Measurements from ENCODE around the gene ATP6V0E2.
"Not testable (repeated sequence)": the region's sequence is repeated elsewhere in the genome, so short reads cannot be mapped to it uniquely, and the experiment has no call there.

ATP6V0E2 gene

DNA sequence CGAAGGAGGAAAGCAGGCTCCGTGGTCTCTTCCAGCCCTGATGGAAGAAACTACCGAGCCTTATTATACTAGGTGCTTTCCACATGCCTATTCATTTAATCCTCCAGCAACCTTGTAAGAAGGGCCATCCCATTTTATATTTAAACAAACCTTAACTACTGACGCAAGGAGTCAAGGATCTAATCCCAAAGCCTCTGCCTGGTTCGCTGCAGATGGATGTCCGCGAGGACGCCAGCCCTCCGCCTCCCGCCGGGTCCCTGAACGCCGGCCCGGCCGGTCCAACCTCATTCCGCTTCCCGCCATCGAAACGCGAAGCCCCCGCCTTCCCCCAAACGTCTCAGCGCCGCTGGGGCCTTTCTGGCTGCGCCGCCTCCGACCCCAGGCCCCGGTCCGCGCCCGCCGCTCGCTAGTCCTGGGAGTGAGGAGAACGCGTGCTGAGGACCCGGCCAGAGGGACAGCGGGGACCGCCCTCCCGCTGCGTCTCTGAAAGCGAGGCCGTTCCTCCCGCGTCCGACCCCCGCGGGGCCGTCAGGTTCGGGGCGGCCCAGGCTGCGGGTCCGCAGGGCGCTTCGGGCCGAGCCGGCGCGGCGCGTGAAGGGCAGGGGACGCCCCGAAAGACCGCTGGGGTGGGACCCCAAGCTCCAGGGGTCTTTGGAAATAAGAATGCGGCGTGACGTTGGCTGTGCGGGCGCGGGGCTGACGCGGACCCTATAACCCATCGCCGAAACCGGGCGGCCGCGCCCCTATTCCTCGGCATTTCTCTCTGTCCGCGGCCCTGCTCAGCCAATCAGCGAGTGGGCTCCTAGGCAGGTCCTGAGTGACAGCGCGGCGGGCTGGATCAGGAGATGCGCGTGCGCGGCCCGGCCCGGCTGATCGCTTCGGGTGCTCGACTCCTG, at the start of gene ATP6V0E2:
Gene ATP6V0E2, plus strand, starts transcription at position 896 of the 896 bp plus-strand sequence. CDS start 97 bp downstream, outside the sequence.
- peak; percentile 98 for DNase-seq

DNA sequence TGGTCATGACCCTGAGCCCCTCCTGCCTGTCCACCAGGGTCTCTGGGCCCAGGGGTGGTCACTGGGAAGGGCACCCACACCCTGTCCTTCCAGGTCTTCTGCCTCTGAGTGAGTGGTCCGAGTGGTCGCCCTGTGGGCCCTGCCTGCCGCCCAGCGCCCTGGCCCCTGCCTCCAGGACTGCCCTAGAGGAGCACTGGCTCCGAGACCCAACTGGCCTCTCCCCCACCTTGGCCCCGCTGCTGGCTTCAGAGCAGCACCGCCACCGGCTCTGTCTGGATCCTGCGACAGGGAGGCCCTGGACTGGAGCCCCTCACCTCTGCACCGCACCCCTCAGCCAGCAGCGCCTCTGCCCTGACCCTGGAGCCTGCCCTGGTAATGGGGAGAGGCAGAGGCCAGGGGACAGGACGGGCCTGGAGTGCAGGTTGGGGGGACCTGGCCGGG, 49.4 kb upstream of the ATP6V0E2 start:
- DNase-seq = no peak

DNA sequence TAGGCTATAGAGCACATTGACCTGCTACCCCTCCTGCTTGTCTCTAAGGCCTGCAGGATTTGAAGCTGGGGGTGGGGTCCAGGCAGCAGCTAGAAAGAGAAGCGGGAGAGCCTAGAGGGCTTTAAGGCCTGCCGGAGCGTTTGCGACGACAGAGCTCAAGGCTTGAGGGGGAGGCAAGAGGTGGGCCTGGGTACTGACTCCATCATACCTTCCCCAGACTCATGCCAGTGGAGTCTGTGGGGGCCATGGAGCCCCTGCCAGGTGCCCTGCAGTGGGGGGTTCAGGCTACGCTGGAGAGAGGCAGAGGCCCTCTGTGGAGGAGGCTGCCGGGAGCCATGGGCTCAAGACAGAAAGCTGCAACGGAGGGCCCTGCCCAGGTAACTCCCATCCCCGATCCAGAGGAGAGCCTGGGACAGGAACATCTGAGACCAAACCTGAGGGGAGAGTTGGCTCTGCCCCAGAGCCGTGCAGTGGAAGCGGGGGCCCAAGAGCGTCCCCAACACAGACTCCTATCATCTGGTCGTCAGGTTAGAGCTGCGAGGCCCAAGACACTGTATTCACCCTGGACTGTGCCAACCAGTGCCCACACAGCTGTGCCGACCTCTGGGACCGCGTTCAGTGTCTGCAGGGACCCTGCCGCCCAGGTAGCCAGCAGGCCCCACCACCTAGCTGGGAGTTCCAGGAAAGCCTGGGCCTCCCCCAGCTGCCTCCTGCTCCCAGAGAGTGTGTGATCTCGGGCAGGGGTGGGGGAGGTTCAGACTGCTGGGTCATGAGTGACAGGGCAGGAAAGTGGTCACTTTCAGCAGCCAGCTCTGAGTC, 48.8 kb upstream of the ATP6V0E2 start:
- DNase-seq = no peak

DNA sequence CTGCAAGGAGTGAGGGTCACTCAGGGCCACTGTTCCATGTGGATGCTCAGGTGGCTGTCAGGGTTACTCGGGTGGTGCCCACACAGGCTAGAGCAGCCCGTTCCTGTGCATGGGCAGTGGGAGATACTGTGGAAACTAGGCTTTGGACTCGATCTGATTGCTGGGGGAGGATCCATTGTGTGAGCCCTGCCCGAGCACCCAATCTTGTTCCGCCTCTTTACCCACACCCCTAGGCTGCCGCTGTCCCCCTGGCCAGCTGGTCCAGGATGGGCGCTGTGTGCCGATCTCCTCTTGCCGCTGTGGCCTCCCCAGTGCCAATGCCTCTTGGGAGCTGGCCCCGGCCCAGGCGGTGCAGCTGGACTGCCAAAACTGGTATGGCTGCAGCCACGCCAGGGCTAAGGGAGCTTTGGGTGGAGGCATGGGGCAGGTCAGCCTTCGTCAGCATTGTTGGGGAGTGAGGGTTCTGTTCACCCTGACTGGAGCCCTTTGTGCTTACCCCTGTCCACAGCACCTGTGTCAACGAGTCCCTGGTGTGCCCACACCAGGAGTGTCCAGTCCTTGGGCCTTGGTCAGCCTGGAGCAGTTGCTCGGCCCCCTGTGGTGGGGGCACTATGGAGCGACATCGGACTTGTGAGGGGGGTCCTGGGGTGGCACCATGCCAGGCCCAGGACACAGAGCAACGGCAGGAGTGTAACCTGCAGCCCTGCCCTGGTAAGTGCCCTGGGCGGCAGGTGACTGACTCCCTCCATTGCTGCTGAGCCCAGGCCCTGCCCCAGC, 48.0 kb upstream of the ATP6V0E2 start:
- no peak for DNase-seq

DNA sequence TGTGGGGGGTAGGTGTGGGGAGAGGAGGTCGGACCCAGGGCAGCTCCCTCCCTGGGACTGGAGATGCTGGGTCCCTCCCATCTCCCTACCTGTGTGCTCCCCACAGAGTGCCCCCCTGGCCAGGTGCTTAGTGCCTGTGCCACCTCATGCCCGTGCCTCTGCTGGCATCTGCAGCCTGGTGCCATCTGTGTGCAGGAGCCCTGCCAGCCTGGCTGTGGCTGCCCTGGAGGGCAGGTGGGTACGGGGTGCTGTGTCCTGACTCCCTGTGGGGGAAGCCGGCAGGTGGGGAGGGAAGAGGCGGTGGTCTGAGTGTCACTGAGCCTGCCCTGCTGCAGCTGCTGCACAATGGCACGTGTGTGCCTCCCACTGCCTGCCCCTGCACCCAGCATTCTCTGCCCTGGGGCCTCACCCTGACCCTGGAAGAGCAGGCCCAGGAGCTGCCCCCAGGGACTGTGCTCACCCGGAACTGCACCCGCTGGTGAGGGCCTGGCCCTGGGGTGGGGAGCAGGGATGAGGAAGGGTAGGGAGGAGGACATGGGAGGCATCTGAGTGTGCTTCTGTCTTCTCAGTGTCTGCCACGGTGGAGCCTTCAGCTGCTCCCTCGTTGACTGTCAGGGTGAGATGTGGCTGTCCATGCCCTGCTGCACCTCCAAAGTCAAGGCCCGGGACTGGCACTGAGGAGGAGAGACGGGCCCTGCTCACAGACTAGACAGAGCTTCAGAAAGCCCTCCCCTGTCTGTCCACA, 47.3 kb upstream of the ATP6V0E2 start:
- no peak for DNase-seq

DNA sequence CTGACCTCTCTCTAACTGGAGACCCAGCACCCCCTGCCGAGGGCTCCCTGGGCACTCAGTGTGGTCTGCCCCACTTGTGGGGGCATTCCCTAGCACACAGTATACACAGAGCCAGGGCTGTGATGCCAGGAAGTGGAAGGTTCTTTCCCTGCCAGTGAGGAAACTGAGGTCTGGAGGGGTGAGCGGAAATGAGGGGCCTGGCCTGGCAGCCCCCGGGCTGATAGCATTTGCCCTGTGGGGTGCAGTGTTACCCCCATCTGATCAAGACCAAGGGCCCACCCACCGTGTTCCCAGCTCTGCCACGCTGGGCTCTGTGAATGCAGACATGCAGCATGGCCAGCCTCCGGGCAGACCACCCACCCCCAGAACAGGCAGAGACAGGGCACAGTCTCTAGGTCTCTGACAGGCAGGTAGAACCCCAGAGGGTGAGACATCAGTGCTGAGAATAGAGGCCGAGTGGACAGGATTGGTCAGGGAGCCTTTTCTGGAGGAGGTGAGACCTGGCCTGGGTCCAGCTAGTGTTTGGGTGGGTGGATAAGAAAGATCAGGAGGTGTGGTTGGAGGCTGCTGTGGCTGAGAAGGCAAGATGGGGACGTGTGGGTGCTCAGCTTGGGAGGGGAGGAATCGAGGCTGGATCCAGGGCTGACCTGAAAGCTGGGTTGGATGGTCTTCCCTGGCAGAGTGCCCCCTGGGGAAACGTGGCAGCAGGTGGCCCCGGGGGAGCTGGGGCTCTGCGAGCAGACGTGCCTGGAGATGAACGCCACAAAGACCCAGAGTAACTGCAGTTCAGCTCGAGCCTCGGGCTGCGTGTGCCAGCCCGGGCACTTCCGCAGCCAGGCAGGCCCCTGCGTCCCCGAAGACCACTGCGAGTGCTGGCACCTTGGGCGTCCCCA, 46.4 kb upstream of the ATP6V0E2 start:
- DNase-seq = no peak

DNA sequence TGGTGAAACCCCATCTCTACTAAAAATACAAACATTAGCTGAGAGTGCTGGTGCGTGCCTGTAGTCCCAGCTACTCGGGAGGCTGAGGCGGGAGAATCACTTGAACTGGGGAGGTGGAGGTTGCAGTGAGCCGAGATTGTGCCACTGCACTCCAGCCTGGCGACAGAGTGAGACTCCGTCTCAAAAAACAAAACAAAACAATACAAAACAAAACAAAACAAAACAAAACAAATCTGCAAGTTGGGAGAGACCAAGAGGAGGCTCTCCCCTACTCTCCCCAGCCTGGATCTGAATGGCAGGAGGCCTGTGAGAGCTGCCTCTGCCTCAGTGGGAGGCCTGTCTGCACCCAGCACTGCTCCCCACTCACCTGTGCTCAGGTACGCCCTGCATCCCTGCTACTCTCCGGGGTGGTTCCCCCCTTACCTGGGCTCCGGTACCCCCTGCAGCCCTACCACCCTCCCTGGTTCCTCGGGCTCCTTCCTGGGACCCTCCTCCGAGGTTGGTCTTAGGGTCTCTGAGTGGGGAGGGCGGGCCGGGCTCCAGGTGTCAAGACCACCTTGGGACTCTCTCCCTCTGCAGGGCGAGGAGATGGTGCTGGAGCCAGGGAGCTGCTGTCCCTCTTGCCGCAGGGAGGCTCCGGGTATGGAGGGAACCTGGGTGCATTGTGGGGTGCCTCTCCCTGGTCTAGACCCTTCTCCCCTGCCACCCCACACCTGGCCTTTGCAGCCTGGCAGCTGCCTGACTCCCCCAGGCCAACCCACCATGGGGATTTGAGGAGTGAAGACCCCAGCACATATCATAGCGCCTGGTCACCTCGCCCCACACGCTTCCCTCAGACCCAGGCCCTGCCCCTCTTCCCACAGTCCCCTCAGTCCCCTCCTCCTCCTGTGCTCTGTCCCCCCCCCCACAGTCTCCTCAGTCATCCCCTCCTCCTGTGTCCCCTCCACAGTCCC, 45.1 kb upstream of the ATP6V0E2 start:
- no peak for DNase-seq

DNA sequence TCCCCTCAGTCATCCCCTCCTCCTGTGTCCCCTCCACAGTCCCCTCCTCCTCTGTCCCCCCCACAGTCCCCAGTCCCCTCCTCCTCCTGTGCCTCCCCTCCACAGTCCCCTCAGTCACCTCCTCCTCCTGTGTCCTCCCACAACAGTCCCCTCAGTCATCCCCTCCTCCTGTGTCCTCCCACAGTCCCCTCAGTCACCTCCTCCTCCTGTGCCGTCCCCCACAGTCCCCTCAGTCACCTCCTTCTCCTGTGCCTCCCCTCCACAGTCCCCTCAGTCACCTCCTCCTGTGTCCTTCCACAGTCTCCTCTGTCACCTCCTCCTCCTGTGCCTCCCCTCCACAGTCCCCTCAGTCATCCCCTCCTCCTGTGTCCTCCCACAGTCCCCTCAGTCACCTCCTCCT, 43.2 kb upstream of the ATP6V0E2 start:
- not testable (repeated sequence) for DNase-seq

DNA sequence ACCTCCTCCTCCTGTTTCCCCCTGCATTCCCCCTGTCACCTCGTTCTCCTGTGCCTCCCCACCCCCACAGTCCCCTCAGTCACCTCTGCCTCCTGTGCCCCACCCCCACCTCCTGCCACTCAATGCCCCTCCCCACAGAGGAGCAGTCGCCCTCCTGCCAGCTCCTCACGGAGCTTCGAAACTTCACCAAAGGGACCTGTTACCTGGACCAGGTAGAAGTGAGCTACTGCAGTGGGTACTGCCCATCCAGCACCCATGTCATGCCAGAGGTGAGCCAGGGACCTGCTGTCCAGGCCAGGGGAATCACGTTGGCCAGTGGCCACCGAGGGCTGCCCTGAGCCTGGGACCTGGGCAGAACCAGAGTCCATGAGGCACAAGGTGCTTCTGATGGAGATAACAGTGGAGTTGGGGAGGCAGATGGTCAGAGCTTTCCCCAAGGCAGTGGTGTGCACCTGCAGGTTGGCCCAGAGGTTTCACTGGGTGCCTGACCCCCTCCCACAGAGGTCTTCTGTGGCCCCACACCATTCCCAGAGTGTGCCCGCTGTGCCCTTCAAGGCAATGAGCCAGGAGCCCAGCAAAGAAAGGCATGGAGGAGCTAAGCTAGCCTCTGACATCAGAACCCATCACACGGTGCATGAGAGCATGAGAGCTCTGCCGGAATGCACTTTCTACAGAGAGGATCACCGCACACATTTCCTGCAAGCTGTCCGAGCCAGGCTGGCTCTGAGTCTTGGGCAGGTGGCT, 42.6 kb upstream of the ATP6V0E2 start:
- DNase-seq = no peak

DNA sequence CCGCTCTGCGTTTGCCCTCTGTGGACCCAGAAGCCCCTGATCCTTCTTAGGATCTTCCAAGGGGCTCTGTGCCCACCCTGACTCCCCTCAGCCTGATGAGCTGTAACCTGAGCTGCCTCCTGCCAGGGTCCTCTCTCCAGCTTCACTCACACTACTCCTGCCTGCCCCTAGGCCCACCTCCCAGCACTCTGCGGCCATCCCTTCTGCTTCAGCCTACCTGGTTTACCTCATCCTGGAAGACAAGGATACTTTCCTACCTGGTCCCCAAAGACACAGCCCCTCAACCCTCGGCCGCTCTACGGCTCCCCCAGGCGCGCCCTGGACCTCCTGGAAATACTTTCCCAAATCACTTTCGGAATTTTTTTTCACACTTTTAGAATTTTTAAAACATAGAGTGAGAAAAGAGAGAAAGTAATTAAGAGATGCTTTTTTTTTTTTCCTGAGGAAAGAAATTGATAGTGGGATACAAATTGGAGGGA, 42.0 kb upstream of the ATP6V0E2 start:
- DNase-seq = no peak

DNA sequence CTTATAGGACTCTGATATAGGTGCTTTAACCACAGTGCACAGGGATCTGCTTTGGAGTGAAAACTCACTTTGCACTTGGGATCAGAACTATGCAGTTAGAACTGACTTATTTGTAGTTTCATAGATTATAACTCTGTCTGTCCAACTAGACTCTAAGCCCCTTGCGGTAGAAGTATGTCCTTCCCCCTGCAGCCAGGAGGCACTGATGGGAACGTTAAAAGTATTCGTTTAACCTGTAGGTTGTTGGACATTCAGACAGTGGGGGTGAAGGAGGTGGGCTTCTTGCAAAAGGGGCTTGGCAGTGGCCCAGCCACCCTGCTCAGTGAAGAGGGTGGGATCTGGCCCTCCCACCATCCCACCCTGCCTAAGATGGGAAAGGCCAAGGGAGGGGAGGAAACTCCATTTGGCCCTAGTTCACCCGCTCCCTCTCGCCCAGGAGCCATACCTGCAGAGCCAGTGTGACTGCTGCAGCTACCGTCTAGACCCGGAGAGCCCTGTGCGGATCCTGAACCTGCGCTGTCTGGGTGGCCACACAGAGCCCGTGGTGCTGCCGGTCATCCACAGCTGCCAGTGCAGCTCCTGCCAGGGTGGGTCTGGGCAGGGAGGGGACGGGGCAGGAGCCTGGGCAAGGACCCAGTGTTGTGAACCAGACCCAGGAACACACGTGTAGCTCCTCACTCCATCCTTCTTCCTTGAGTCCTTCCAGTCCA, 41.3 kb upstream of the ATP6V0E2 start:
- DNase-seq = no peak

DNA sequence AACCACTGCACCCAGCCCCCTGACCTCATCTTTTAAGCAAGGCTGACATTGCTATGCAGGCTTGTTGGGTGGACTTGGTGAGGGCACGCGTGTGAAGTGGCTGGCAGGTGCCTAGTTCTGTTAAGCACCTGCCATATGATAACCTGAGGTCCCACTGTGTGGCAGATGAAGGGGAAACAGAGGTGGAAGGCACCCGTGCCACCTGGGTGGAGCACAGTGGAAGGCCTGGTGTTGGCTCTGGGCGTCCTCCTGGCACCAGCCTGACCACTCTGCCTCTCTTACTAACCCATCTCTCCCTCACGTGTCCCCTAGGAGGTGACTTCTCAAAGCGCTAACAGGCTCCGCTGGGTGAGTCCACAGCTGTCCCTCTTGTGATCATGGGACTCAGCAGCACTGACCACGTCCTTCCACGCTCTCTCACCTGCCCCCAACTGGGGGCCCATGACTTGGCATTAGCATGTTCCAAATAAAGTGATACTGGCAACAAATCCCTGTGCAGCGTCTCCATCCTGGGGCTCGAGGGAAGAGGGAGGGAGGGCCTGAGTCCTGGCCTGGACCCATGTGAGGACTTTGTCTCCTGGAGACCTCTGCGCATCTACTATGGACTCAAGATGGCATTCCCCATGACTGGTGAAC, 40.2 kb upstream of the ATP6V0E2 start:
- no peak for DNase-seq

DNA sequence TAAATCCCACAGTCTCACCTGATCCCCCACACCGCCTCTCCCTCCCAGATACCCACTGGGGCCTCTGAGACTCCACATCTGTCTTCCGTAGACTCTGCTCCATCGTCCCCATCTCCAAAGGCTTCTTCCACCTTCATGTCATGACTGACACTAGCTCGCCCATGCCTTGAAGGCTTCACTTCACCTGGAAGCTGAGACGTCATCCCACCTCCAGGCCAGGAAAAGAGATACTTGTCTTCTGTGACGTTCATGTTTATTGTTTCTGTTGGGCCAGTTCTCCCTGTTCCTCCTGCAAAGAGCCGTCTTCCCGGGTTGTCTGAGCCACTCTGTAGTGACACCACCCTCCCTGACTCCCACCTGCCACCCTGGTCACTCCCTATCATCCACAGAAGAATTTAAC, 39.2 kb upstream of the ATP6V0E2 start:
- DNase-seq = no peak

DNA sequence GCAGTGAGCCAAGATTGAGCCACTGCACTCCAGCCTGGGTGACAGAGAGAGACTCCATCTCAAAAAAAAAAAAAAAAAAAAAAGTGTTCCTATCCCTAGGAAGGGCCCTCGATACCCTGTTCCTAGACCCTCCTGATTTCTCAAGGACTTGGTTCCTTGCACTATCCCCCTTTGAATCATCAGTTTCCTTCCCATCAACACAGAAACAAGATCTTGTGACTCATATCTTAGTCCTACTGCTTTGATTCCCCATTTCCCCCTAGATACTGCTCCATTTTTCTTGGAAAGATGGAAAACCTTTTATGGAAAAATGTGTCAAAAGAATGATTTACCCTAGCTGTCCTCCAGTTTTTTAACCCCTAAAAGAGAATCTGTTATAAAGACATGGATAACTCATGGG, 37.3 kb upstream of the ATP6V0E2 start:
- no peak for DNase-seq

DNA sequence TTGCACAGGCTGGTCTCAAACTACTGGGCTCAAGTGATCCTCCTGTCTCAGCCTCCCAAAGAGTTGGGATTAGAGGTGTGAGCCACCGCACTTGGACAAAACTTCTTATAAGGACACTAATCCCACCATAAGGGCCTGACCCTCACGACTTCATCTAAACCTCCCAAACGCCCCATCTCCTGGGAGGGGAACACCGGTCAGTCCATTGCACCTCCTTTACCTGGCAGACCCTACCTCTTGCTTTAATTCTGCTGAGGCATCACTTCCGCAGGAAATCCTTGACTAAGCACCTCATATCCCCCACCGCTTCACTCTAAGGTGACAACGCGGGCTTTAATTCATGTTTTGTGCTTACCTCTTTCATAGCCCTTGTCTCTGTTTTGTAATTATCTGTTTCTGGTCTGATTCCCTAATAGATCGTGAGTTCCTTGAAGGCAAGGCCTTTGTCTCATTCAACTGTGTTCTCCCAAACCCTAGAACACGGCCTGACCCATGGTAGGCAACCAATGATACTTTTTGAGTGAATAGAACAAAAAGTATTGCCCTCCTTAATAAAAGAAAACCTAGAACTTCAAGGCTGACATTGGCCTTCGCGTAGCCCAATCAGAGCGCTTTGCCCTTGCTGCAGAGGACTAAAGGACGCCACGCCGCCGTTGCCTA, 36.1 kb upstream of the ATP6V0E2 start:
- DNase-seq = no peak

DNA sequence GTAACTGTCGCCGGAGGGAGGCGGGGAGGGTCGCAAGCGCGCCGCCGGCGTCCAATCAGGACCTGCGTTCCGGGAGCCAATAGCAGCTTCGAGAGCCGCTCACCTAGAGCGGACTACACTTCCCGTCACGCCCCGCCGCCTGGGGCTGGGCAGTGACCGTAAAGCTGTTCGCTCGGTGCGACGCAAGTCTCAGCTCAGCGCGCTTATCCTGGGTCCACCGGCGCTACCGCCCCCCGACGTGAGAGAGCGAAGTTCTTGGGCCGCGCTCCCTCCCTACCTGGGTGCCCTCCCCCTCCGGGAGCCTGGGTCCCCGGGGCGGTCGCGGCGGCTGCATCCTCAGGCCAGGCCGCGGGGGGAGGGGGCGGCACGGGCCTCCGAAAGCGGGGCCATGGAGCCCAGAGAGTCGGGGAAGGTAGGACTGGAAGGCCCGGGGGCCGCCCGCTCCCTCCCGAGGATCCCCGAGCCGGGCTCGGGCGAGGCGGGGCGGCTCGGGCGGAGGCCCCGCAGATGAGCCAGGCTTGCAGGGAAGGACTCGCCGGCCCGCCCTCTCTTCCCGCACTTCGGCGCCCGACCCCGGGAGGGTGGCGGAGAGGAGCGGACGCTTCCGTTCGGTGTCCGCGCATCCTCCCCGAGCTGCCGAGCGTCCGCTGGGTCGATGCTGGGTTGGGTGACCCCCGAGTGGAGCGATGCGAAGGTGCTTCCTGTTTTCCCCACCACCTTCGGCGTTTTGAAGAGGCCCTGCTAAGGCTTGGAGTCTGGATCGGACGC, 35.4 kb upstream of the ATP6V0E2 start, which contains the start of gene ZNF862:
Gene ZNF862, plus strand, starts transcription at position 152 of the 768 bp plus-strand sequence. Its CDS starts 237 bp downstream, at position 389.
- DNase-seq = peak; percentile 99
